MM.1S (cell line): Measurements from ENCODE around the gene TNFRSF14.
"Not testable (repeated sequence)": the region's sequence is repeated elsewhere in the genome, so short reads cannot be mapped to it uniquely, and the experiment has no call there.

Experiments
- DNase-seq: peaks from one replicate; pipeline ENCODE4 v3.0.0-alpha.2; 2015
- H2AFZ ChIP-seq: fragments of 300-600 bp; sonication (generic); 2 replicates; pipeline ENCODE4 v1.6.0; 2016; ENCODE audit warnings: antibody characterized with exemption, low read length
- H3F3A ChIP-seq: fragments of 300-600 bp; sonication (generic); 2 replicates; pipeline ENCODE4 v1.6.1; 2016; ENCODE audit warnings: mild to moderate bottlenecking, antibody characterized with exemption, low read length, moderate library complexity, mixed read lengths; ENCODE audit not compliant: insufficient read depth
- H3K27ac ChIP-seq: fragments of 300-600 bp; sonication (generic); 2 replicates; pipeline ENCODE4 v1.5.1; 2016; ENCODE audit warnings: mild to moderate bottlenecking, low read length
- H3K27me3 ChIP-seq: fragments of 300-600 bp; sonication (generic); replicated peaks from 2 replicates; pipeline ENCODE4 v1.6.0; 2016; ENCODE audit warnings: low read length; ENCODE audit not compliant: insufficient read depth
- H3K36me3 ChIP-seq: fragments of 300-600 bp; sonication (generic); replicated peaks from 2 replicates; pipeline ENCODE4 v1.6.1; 2016; ENCODE audit warnings: mild to moderate bottlenecking, low read length, mixed read lengths; ENCODE audit not compliant: insufficient read depth
- H3K4me1 ChIP-seq: fragments of 300-600 bp; sonication (generic); 2 replicates; pipeline ENCODE4 v1.6.1; 2016; ENCODE audit warnings: low read length, mixed read lengths
- H3K4me2 ChIP-seq: fragments of 300-600 bp; sonication (generic); 2 replicates; pipeline ENCODE4 v1.6.0; 2016; ENCODE audit warnings: low read depth, low read length
- H3K4me3 ChIP-seq: fragments of 300-600 bp; sonication (generic); 2 replicates; pipeline ENCODE4 v1.5.1; 2016; ENCODE audit warnings: low read length, mixed read lengths
- H3K79me2 ChIP-seq: fragments of 300-600 bp; sonication (generic); 2 replicates; pipeline ENCODE4 v1.6.1; 2016; ENCODE audit warnings: mixed run types, low read length, mixed read lengths
- H3K9ac ChIP-seq: fragments of 300-600 bp; sonication (generic); 2 replicates; pipeline ENCODE4 v1.6.1; 2016; ENCODE audit warnings: low read length, mixed read lengths
- H3K9me2 ChIP-seq: fragments of 300-600 bp; sonication (generic); replicated peaks from 2 replicates; pipeline ENCODE4 v1.6.1; 2016; ENCODE audit warnings: mild to moderate bottlenecking, low read length, mixed read lengths; ENCODE audit not compliant: insufficient read depth
- H3K9me3 ChIP-seq: fragments of 300-600 bp; sonication (generic); replicated peaks from 2 replicates; pipeline ENCODE4 v1.6.1; 2016; ENCODE audit warnings: mild to moderate bottlenecking, low read length, mixed read lengths; ENCODE audit not compliant: insufficient read depth
- H4K20me1 ChIP-seq: fragments of 300-600 bp; sonication (generic); 2 replicates; pipeline ENCODE4 v1.6.1; 2016; ENCODE audit warnings: mild to moderate bottlenecking, low read length, moderate library complexity, mixed read lengths; ENCODE audit not compliant: insufficient read depth
- EZH2 ChIP-seq: fragments of 300-600 bp; sonication (generic); optimal IDR thresholded peaks from 2 replicates; pipeline ENCODE3; 2017; ENCODE audit warnings: low read depth, mild to moderate bottlenecking, antibody characterized with exemption, low read length, mixed read lengths
- EZH2phosphoT487 ChIP-seq: fragments of 300-600 bp; sonication (generic); IDR thresholded peaks from 2 replicates; pipeline ENCODE4 v1.6.1; 2018; ENCODE audit warnings: antibody characterized with exemption, low read length
- TF ChIP-seq, protein P1 (sequence below): fragments of 300-600 bp; sonication (generic); IDR thresholded peaks from 2 replicates; pipeline ENCODE4 v1.5.1; 2016; ENCODE audit warnings: antibody characterized with exemption, low read length, mixed read lengths

Gene TNFRSF14

DNA sequence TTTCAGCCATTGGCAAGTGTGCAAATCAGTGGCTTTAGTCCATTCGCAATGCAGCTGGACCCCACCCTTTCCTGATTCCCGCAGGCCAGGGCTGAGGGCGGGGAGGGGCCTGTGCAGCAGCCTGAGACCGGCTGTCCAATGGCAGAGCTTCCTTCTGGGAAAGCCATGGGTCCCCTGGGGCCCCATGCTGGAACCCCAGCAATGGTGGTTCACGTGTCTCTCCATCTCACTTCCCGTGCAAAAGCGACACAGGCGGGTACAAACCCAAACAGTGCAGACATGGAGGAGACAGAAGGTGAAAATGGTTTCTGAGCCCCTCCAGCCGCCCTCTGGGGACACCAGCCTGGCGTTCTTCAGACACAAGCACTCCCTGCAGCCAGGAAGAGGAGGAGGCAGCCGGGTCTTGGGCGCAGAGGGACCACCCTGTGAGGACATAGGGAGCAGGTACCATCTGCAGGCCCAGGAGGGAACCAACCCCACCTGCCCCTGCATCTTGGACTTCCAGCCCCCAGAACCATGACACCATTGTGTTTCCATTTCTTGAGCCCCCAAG, 5.8 kb upstream of the TNFRSF14 start:
- H3K27ac ChIP-seq, H3K9me2 ChIP-seq, H3K79me2 ChIP-seq, DNase-seq, H3K4me3 ChIP-seq, H3K9ac ChIP-seq, H3K9me3 ChIP-seq, H4K20me1 ChIP-seq, H2AFZ ChIP-seq, H3K36me3 ChIP-seq, H3K4me2 ChIP-seq, H3K27me3 ChIP-seq: not testable (repeated sequence)
- H3K4me1 ChIP-seq: peaks cover 26% of the 10 kb centered on the region
- H3F3A ChIP-seq: peaks cover 36% of the 10 kb centered on the region

DNA sequence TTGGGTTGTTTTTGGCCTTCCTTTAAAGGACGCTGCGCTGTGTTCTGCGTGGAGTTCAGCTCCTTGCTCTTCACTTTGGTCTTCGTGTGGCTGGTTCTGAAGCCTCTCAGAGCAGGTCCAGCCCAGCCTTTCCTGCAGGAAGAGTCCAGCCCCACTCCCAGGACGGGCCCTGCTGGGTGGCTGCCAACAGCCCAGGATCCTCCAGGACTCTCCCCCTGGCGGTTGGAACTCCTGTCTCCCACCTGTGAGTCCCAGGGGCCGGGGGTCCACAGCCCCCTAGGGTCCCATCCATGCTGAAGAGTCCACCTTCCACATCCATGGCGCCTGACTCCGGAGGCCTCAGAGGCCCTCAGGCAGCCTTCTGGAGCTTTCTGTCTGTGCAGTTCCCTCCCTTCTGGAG, 4.6 kb upstream of the TNFRSF14 start:
- not testable (repeated sequence) for H3K9ac ChIP-seq, H3K27ac ChIP-seq

DNA sequence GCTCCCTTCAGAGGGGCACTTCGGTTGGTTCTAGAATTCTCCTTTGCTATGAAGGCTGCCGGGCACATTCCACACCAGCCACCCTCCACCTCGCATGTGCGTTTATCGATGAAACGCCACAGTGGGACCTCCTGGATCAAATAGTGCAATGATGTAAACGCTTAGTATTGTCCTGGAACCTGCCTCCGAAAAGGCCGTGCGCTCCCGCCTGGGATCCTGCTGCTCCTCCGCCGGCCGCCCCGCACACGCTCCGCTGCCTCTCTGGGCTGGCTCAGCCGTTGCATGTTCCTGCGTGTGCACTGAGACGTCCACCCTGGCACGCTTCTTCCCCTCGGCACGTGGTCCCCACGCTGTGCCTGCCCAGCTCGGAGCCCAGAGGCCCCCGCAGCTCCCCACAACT, 4.0 kb upstream of the TNFRSF14 start:
- Histone ChIP-seq H3K9me3 (no peaks in the 10 kb centered on the region), H3K4me2 (no peak overlapping the region), H2AFZ (no peak overlapping the region), H3K79me2 (peaks cover 20% of the 10 kb centered on the region), H3K27me3 (no peaks in the 10 kb centered on the region), H3K27ac (no peak overlapping the region), H4K20me1 (no peaks in the 10 kb centered on the region), H3K4me3 (no peak overlapping the region), H3K36me3 (no peaks in the 10 kb centered on the region), H3F3A (peaks cover 21% of the 10 kb centered on the region), H3K9me2 (no peaks in the 10 kb centered on the region), H3K9ac (no peak overlapping the region), H3K4me1 (peaks cover 27% of the 10 kb centered on the region)
- TF ChIP-seq EZH2: no peak
- no peak for TF ChIP-seq EZH2phosphoT487
- TF ChIP-seq, protein P1, sequence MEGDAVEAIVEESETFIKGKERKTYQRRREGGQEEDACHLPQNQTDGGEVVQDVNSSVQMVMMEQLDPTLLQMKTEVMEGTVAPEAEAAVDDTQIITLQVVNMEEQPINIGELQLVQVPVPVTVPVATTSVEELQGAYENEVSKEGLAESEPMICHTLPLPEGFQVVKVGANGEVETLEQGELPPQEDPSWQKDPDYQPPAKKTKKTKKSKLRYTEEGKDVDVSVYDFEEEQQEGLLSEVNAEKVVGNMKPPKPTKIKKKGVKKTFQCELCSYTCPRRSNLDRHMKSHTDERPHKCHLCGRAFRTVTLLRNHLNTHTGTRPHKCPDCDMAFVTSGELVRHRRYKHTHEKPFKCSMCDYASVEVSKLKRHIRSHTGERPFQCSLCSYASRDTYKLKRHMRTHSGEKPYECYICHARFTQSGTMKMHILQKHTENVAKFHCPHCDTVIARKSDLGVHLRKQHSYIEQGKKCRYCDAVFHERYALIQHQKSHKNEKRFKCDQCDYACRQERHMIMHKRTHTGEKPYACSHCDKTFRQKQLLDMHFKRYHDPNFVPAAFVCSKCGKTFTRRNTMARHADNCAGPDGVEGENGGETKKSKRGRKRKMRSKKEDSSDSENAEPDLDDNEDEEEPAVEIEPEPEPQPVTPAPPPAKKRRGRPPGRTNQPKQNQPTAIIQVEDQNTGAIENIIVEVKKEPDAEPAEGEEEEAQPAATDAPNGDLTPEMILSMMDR: no peak
- no peak for DNase-seq

More for the DNA sequence above, 4.6 kb upstream of the TNFRSF14 start:
- not testable (repeated sequence) for H3K4me3 ChIP-seq, H3K27me3 ChIP-seq, H3K36me3 ChIP-seq, DNase-seq, H4K20me1 ChIP-seq, H3K4me2 ChIP-seq, H3K9me2 ChIP-seq, H2AFZ ChIP-seq, H3K9me3 ChIP-seq
- H3K79me2 ChIP-seq: peaks cover 14% of the 10 kb centered on the region
- peaks cover 28% of the 10 kb centered on the region for H3F3A ChIP-seq
- peaks cover 26% of the 10 kb centered on the region for H3K4me1 ChIP-seq

DNA sequence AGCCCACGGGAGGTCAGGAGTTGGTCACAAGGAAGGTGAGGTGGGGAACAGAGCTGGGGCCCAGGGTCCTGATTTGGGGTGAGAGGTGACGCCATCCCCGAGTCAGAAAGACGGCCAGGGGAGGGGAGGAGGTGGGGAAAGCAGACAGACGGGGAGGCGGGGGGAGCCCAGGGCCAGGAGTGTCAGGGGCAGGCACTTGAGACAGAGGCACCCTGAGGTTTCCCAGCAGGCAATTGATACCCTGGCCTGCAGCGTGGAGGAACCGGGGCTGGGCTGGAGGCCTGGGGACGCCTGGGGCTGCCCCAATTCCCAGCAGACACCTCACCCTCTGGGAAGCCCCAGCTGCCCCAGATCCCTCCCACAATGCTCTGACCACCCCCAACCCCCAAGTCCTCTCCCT, 3.1 kb upstream of the TNFRSF14 start:
- not testable (repeated sequence) for H3K9ac ChIP-seq, H3K4me3 ChIP-seq, H2AFZ ChIP-seq, H3K9me2 ChIP-seq, H3K27ac ChIP-seq, H3K9me3 ChIP-seq, H3K36me3 ChIP-seq, H4K20me1 ChIP-seq, DNase-seq, H3K4me2 ChIP-seq, H3K27me3 ChIP-seq
- H3K79me2 ChIP-seq: peaks cover 21% of the 10 kb centered on the region
- peaks cover 24% of the 10 kb centered on the region for H3K4me1 ChIP-seq
- H3F3A ChIP-seq: peaks cover 12% of the 10 kb centered on the region
